HG03045 (cell line): ENCODE data around the gene PDCD2L.
"Not testable (repeated sequence)": the region's sequence is repeated elsewhere in the genome, so short reads cannot be mapped to it uniquely, and the experiment has no call there.

Source experiments
- ATAC-seq: cut with Tn5 transposase; IDR thresholded peaks from one replicate; pipeline ENCODE4 v1.9.1; 2021; ENCODE audit warnings: mild to moderate bottlenecking, moderate library complexity; ENCODE audit not compliant: unreplicated experiment

Gene PDCD2L

DNA sequence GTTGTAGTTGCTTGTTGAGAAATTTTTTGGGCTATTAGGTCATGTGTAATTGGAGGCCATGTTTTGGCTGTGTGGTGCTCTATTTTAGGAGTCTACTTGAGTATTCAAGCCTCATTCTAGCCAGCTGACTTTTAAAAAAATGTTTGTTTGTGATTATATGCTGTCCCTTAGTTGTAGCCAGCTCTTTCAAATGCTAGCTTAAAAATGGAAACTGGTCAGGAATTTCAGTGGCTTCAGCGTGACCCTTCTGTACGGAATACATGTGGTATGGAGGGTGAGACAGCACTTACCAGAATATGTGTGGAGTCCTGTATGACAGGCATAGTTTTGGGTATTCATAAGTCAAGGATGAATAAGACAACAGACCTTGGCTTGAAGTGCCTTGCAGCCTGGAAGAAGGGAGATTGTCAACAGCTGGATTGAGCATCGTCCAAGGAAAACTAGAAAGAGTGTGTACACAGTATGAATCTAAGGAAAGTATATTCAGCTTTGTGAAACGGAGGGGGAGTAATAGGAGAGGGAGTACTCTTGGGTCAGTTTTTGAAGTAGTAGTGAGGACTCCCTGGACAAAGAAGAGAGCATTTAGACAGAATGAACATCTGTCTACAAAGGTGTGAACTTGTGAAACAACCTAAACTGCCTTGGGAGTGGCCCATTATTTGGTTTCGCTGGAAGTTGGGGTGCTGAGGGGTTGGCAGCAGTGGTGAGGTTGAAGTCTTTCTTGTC is 57.3 kb downstream of the PDCD2L start:
- no peak for ATAC-seq

GRCh38 chr19:34464785-34465184 is 60.6 kb downstream of the PDCD2L start:
- not testable (repeated sequence) for ATAC-seq

DNA sequence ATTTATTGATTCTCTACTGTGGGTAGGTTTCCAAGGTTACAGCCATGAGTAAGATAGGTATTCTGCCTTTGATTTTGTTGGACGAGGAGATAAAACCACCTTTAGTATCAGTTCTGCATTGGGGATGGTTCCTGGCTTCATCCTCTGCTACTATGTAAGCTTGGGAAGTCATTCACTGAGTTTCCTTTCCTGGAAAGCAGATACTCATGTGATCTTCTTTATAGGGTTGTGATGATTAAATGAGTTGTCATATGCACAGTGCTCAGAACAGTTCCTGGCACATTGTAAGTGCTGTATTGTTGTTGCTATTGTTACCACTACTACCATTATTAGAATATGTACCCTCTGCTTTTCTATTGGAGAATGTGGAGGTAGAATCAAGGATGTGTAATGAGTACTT is 64.2 kb downstream of the PDCD2L start:
- ATAC-seq, result no peak

DNA sequence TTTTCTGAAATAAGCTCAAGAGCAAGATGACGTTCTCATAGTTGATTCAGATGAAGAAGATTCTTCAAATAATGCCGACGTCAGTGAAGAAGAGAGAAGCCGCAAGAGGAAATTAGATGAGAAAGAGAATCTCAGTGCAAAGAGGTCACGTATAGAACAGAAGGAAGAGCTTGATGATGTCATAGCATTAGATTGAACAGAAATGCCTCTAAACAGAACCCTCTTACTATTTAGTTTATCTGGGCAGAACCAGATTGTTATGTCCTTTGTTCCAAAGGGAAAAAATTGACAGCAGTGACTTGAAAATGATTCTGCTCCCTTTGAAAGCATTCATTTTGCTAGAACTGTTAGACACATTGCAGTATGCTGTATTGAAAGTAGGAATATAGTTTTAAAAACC is 64.8 kb downstream of the PDCD2L start:
- ATAC-seq, result not testable (repeated sequence)

DNA sequence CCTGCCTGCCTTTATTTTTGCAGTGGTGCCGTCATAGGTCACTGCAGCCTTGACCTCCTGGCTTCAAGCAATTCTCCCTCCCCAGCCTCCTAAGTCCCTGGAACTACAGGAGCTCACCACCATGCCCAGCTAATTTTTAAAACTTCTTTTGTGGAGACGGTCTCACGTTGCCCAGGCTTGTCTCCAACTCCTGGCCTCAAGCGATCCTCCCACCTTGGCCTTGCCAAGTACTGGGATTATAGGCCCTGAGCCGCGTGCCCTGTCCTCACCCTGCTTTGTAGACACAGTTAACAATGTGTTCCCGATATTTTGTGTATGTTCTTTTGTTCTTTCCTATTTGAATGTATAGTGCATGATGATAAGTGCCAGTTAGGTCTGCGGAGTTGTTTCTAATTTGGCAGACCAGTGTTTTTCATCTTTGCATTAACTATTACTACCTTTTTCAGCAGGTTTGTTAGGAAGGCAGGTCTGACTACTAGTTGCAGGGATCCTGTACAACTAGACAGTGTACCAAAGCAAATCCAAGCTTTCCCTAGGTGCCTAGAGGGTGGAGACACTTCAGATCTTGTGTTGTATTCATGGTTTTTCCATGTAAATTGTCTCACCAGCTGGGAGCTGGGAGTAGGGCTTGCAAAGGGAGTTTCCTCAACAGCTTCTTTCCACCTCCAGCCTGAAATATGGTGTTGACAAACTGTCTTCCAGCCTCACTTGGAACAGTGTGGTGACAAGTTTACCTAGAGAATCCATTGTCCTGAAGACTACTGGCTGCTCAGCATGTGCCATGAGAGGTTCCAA is 67.9 kb downstream of the PDCD2L start:
- no peak for ATAC-seq

- no peak for ATAC-seq
These were observed 70.2 kb downstream of the PDCD2L start for GRCh38 chr19:34474233-34474989.

DNA sequence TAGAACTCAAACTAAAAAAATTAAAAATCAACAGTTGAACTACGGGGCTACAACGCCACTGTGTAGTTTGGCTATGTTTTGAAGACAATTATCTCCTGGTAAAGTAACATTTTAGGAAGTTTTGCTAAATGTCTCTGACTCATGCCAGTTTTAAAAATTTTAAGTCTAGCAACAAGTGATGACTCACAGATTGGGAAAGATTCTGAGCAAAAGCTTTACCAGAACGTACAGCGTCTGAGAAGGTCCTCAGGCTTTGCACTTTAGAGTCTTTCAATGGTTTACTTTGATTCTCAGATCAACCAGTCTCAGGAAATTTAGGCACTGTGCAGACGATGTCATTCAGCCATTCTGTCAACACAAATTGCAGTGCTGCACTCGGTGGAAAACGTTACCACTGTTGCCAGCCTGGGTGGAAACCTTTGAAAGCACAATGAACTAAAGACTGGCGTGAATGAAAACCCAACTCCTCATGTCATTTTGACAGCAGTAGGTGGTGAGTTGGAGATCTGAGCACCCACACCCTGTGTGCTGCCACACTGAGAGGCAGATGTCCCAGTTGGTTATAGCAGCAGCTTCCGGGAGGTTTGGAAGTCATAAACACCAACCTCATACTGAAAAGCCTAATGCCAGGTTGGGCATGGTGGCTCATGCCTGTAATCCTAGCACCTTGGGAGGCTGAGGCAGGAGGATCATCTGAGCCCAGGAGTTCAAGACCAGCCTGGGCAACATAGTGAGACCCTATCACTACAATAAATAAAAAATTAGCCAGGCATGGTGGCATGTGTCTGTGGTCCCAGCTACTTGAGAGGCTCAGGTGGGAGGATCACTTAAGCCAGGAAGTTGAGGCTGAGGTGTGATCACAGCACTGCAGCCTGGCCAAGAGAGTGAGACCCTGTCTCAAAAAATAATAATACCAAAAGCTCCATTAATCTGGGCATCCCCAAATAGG is 71.1 kb downstream of the PDCD2L start:
- no peak for ATAC-seq
